ENCODE measurements around the gene CIT.

CIT gene

DNA sequence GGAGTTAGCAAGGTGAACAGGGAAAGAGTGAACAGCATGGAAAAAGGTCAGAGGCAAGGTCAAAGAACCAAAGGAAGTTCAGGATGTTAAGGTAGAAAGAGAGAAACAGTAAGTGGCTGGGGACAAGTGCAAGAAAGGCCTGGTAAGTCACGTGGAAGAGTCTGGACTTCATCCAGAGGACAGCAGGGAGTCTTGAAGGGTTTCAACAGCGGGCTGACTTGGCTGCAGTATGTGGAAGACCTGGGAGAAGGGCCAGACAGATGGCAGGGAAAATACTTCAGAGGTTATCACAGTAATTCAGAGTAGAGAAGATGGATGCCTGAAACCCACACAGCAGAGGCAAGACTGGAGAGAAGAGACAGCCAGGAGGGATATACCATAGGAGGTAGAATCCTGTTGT lies 34.0 kb downstream of the CIT start:
- Histone ChIP-seq H3K4me2 (ENCODE audit: low read length) (no peak overlapping the region), H3K36me3 (ENCODE audit: insufficient read depth, low read length) (peaks cover 75% of the 10 kb centered on the region), H3K9me3 (ENCODE audit: low read length) (no peaks in the 10 kb centered on the region), H3K4me3 (ENCODE audit: low read depth, low read length, poor library complexity, severe bottlenecking) (no peak overlapping the region), H3K9me2 (ENCODE audit: low read depth, low read length) (no peaks in the 10 kb centered on the region), H4K20me1 (ENCODE audit: insufficient read depth, low read length) (no peaks in the 10 kb centered on the region), H3K4me1 (ENCODE audit: insufficient read depth, low read length, severe bottlenecking) (peaks cover 7% of the 10 kb centered on the region), H3K79me2 (ENCODE audit: insufficient read depth, low read length) (no peaks in the 10 kb centered on the region), H3K27me3 (ENCODE audit: insufficient read depth, low read length) (no peaks in the 10 kb centered on the region), H3K9ac (ENCODE audit: low read length) (no peak overlapping the region), H2AFZ (ENCODE audit: low read length) (no peak overlapping the region), H3F3A (ENCODE audit: insufficient read depth, low read length) (no peaks in the 10 kb centered on the region), H3K27ac (ENCODE audit: low read depth, low read length, poor library complexity, severe bottlenecking) (no peak overlapping the region)
- TF ChIP-seq, protein P1, sequence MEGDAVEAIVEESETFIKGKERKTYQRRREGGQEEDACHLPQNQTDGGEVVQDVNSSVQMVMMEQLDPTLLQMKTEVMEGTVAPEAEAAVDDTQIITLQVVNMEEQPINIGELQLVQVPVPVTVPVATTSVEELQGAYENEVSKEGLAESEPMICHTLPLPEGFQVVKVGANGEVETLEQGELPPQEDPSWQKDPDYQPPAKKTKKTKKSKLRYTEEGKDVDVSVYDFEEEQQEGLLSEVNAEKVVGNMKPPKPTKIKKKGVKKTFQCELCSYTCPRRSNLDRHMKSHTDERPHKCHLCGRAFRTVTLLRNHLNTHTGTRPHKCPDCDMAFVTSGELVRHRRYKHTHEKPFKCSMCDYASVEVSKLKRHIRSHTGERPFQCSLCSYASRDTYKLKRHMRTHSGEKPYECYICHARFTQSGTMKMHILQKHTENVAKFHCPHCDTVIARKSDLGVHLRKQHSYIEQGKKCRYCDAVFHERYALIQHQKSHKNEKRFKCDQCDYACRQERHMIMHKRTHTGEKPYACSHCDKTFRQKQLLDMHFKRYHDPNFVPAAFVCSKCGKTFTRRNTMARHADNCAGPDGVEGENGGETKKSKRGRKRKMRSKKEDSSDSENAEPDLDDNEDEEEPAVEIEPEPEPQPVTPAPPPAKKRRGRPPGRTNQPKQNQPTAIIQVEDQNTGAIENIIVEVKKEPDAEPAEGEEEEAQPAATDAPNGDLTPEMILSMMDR (IDR thresholded peaks at IDR 0.05; ENCODE audit: low read length) = no peak
- no peak for TF ChIP-seq EZH2 (IDR thresholded peaks at IDR 0.05; ENCODE audit: borderline replicate concordance, low read length)

DNA sequence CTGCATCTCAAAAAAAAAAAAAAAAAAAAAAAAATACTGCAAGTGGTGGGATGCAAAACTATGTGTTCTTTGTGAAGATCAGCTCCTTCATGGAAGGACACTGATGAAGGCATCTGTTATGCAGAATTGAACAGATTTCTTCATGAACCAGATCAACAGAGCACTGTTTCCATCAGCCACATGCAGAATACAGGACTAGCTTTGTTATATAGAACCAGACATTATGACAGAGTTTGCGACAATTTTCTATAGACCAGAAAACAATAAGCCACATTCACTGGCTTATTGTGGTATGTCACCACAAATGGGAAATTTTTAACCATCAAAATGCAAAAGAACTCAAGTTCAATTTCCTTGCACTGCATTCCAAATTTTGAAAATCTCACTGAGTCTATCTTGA lies 34.7 kb downstream of the CIT start:
- no peak overlapping the region for H3K4me2 ChIP-seq (ENCODE audit: low read length)
- H2AFZ ChIP-seq (ENCODE audit: low read length) = no peak overlapping the region
- H3K79me2 ChIP-seq (ENCODE audit: insufficient read depth, low read length) = no peaks in the 10 kb centered on the region
- no peaks in the 10 kb centered on the region for H3K27me3 ChIP-seq (ENCODE audit: insufficient read depth, low read length)
- no peak overlapping the region for H3K27ac ChIP-seq (ENCODE audit: low read depth, low read length, poor library complexity, severe bottlenecking)
- H3K9me2 ChIP-seq (ENCODE audit: low read depth, low read length) = no peaks in the 10 kb centered on the region
- H4K20me1 ChIP-seq (ENCODE audit: insufficient read depth, low read length) = no peaks in the 10 kb centered on the region
- H3K9me3 ChIP-seq (ENCODE audit: low read length) = no peaks in the 10 kb centered on the region
- peaks cover 68% of the 10 kb centered on the region for H3K36me3 ChIP-seq (ENCODE audit: insufficient read depth, low read length)
- H3K4me1 ChIP-seq (ENCODE audit: insufficient read depth, low read length, severe bottlenecking) = peaks cover 7% of the 10 kb centered on the region
- TF ChIP-seq, protein P1 (IDR thresholded peaks at IDR 0.05; ENCODE audit: low read length) = no peak
- TF ChIP-seq EZH2 (IDR thresholded peaks at IDR 0.05; ENCODE audit: borderline replicate concordance, low read length) = no peak
- H3F3A ChIP-seq (ENCODE audit: insufficient read depth, low read length) = no peaks in the 10 kb centered on the region
- no peak overlapping the region for H3K4me3 ChIP-seq (ENCODE audit: low read depth, low read length, poor library complexity, severe bottlenecking)
- no peak overlapping the region for H3K9ac ChIP-seq (ENCODE audit: low read length)

DNA sequence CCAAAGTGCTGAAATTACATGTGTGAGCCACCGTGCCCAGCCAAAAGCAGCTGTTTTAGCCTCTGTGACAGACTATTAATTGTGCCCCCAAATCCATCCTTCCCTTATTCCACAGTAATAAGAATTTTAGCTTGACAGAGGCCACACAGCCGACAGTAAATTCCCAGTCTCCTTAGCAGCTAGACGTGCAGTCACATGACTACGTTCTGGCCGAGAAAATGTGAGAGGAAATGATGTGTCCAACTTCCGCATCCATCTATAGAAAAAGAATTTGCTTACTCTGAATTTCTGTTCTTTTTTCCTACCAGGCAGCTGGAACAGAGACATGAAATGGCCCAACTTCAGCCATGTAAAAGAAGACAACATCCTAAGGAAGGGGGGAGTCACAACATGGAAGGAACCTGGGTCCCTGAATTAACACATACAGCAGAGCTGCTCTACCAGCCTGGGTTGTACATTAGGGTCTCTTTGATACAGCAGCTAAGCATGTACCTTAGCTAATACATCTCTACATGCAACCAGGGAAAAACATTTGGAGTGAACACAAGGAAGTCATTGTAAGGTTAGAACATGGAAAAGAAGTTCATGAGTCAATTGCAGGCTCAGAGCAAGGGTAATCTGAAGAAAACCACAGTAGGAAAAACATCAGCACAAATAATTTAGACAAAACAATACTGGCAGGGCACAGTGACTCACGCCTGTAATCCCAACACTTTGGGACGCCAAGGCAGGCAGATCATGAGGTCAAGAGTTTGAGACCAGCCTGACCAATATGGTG lies 35.5 kb downstream of the CIT start:
- Histone ChIP-seq H3K9ac (ENCODE audit: low read length) (no peak overlapping the region), H2AFZ (ENCODE audit: low read length) (no peak overlapping the region), H3K79me2 (ENCODE audit: insufficient read depth, low read length) (no peaks in the 10 kb centered on the region), H3K4me2 (ENCODE audit: low read length) (no peak overlapping the region), H3K36me3 (ENCODE audit: insufficient read depth, low read length) (peaks cover 68% of the 10 kb centered on the region), H3F3A (ENCODE audit: insufficient read depth, low read length) (no peaks in the 10 kb centered on the region), H4K20me1 (ENCODE audit: insufficient read depth, low read length) (no peaks in the 10 kb centered on the region), H3K4me3 (ENCODE audit: low read depth, low read length, poor library complexity, severe bottlenecking) (no peak overlapping the region), H3K9me3 (ENCODE audit: low read length) (no peaks in the 10 kb centered on the region), H3K27me3 (ENCODE audit: insufficient read depth, low read length) (no peaks in the 10 kb centered on the region), H3K9me2 (ENCODE audit: low read depth, low read length) (no peaks in the 10 kb centered on the region), H3K4me1 (ENCODE audit: insufficient read depth, low read length, severe bottlenecking) (peaks cover 7% of the 10 kb centered on the region), H3K27ac (ENCODE audit: low read depth, low read length, poor library complexity, severe bottlenecking) (no peak overlapping the region)
- TF ChIP-seq, protein P1 (IDR thresholded peaks at IDR 0.05; ENCODE audit: low read length) = no peak
- no peak for TF ChIP-seq EZH2 (IDR thresholded peaks at IDR 0.05; ENCODE audit: borderline replicate concordance, low read length)

Measured in OCI-LY1 (cell line).